H1 (cell line): Measurements from ENCODE around the gene ACP3. TPM values are rescaled to one million over a fixed set of nuclear protein-coding genes. Genes with fewer than 3 reads are reported as not detected.

Source experiments
- CTCF ChIA-PET: fragments of 300-600 bp; sonication (Branson Sonifier 250); formaldehyde crosslinking; loops from one replicate; lab custom pipeline; 2021; ENCODE audit not compliant: partially characterized antibody; lab: Charles Lee
- POLR2A ChIA-PET: fragments of 300-600 bp; sonication (Branson Sonifier 250); formaldehyde crosslinking; loops from one replicate; lab custom pipeline; 2021; ENCODE audit warnings: inconsistent platforms; ENCODE audit not compliant: partially characterized antibody; lab: Charles Lee
- DNase-seq, 2 experiments: peaks; one replicate each; pipeline versions ENCODE4 v3.0.0 to v3.0.0-alpha.2; 2010 to 2022; ENCODE audit warnings: low spot score in 2 of 2, low read depth in 1 of 2, mixed read lengths in 1 of 2
- FAIRE-seq: peaks from 2 replicates; lab custom pipeline; 2011; peaks lifted over from hg19 to GRCh38; lab: Jason Lieb, UNC
- H2AFZ ChIP-seq: 2 replicates; pipeline ENCODE4 v1.8.1; 2012; ENCODE audit warnings: low read length, inconsistent platforms
- H2AK5ac ChIP-seq: 2 replicates; pipeline ENCODE4 v1.6.1; 2013; ENCODE audit warnings: low read depth, low read length
- H2BK120ac ChIP-seq: replicated peaks from 2 replicates; pipeline ENCODE3; 2013; ENCODE audit warnings: low read depth, low read length, inconsistent platforms
- H2BK12ac ChIP-seq: 2 replicates; pipeline ENCODE4 v1.6.1; 2013; ENCODE audit warnings: low read depth, low read length
- H2BK15ac ChIP-seq: 2 replicates; pipeline ENCODE4 v1.6.1; 2013; ENCODE audit warnings: low read length
- H2BK20ac ChIP-seq: 2 replicates; pipeline ENCODE4 v1.6.1; 2013; ENCODE audit warnings: low read length
- H2BK5ac ChIP-seq: 2 replicates; pipeline ENCODE4 v1.6.1; 2013; ENCODE audit warnings: low read depth, low read length
- H3K14ac ChIP-seq: 2 replicates; pipeline ENCODE4 v1.6.1; 2013; ENCODE audit warnings: inconsistent platforms; ENCODE audit not compliant: insufficient read length
- H3K18ac ChIP-seq: 2 replicates; pipeline ENCODE4 v1.6.1; 2013; ENCODE audit warnings: low read length; ENCODE audit errors: extremely low read depth
- H3K23ac ChIP-seq: 2 replicates; pipeline ENCODE4 v1.6.1; 2013; ENCODE audit warnings: inconsistent platforms; ENCODE audit not compliant: insufficient read length
- H3K23me2 ChIP-seq: 2 replicates; pipeline ENCODE4 v1.6.1; 2013; ENCODE audit warnings: low read depth, low read length
- H3K27ac ChIP-seq: 2 replicates; pipeline ENCODE4 v1.6.1; 2011; ENCODE audit warnings: low read depth, low read length, inconsistent platforms
- H3K27me3 ChIP-seq, 4 experiments: replicated peaks in 1 of 4; 1 replicate in 1 of 4; 2 replicates in 3 of 4; pipeline versions ENCODE4 v1.6.1 to v1.8.1; 2011 to 2013; ENCODE audit warnings: low read length in 3 of 4, mild to moderate bottlenecking in 3 of 4, inconsistent platforms in 2 of 4, mixed read lengths in 2 of 4, moderate library complexity in 1 of 4; ENCODE audit not compliant: control insufficient read depth in 3 of 4, insufficient read depth in 3 of 4; ENCODE audit errors: extremely low read depth in 1 of 4
- H3K36me3 ChIP-seq, 4 experiments: 2 replicates each; pipeline versions ENCODE4 v1.6.1 to v1.8.1; 2011 to 2013; ENCODE audit warnings: mild to moderate bottlenecking in 4 of 4, low read length in 3 of 4, moderate library complexity in 2 of 4, control low read depth in 1 of 4, inconsistent platforms in 1 of 4; ENCODE audit not compliant: insufficient read depth in 4 of 4, control insufficient read depth in 2 of 4
- H3K4ac ChIP-seq: replicated peaks from 2 replicates; pipeline ENCODE3; 2013; ENCODE audit warnings: low read length, low read depth, mixed read lengths, inconsistent platforms; ENCODE audit not compliant: insufficient read length
- H3K4me1 ChIP-seq, 4 experiments: replicated peaks in 1 of 4; 1 replicate in 1 of 4; 2 replicates in 3 of 4; pipeline versions ENCODE4 v1.6.1 to v1.8.1; 2011 to 2013; ENCODE audit warnings: low read length in 3 of 4, inconsistent platforms in 2 of 4, mixed read lengths in 1 of 4; ENCODE audit not compliant: insufficient read depth in 4 of 4, control insufficient read depth in 3 of 4
- H3K4me2 ChIP-seq, 2 experiments: 2 replicates each; pipeline versions ENCODE4 v1.6.1 to v1.8.1; 2011 to 2013; ENCODE audit warnings: low read depth in 2 of 2, low read length in 2 of 2, control low read depth in 1 of 2, inconsistent platforms in 1 of 2, mild to moderate bottlenecking in 1 of 2; ENCODE audit not compliant: insufficient read depth in 1 of 2
- H3K4me3 ChIP-seq, 4 experiments: fragments of 200-600, 300-600 bp in 1 of 4; sonication (generic), shearing (Covaris generic), sonication (Bioruptor Twin) in 1 of 4; 2 replicates each; pipeline versions ENCODE4 v1.5.1 to v1.8.1; 2011 to 2016; ENCODE audit warnings: low read length in 4 of 4, low read depth in 3 of 4, control low read depth in 2 of 4, inconsistent platforms in 2 of 4, mild to moderate bottlenecking in 2 of 4, mixed read lengths in 1 of 4, moderate library complexity in 1 of 4; ENCODE audit not compliant: insufficient read depth in 2 of 4; ENCODE audit errors: extremely low read depth in 1 of 4
- H3K56ac ChIP-seq: replicated peaks from 2 replicates; pipeline ENCODE3; 2013; ENCODE audit warnings: low read depth, mild to moderate bottlenecking, mixed read lengths, low read length, inconsistent platforms; ENCODE audit not compliant: insufficient read length
- H3K79me1 ChIP-seq: 2 replicates; pipeline ENCODE4 v1.6.1; 2013; ENCODE audit warnings: low read depth, low read length, control low read depth
- H3K79me2 ChIP-seq, 2 experiments: 2 replicates each; pipeline versions ENCODE4 v1.6.1 to v1.8.1; 2012 to 2013; ENCODE audit warnings: low read length in 2 of 2, mild to moderate bottlenecking in 2 of 2, inconsistent platforms in 1 of 2; ENCODE audit not compliant: insufficient read depth in 2 of 2, control insufficient read depth in 1 of 2
- H3K9ac ChIP-seq, 4 experiments: replicated peaks in 1 of 4; 1 replicate in 1 of 4; 2 replicates in 3 of 4; pipeline versions ENCODE4 v1.6.1 to v1.8.1; 2011 to 2013; ENCODE audit warnings: low read depth in 3 of 4, low read length in 3 of 4, control low read depth in 2 of 4, mild to moderate bottlenecking in 2 of 4, moderate library complexity in 2 of 4, inconsistent platforms in 1 of 4; ENCODE audit errors: extremely low read depth in 1 of 4
- H3K9me3 ChIP-seq, 2 experiments: 2 replicates each; pipeline versions ENCODE4 v1.6.1 to v1.8.1; 2012 to 2013; ENCODE audit warnings: mild to moderate bottlenecking in 2 of 2, moderate library complexity in 2 of 2, control low read depth in 1 of 2, inconsistent platforms in 1 of 2, low read depth in 1 of 2, low read length in 1 of 2, mixed read lengths in 1 of 2; ENCODE audit not compliant: insufficient read depth in 2 of 2
- H4K20me1 ChIP-seq, 2 experiments: replicated peaks in 1 of 2; 2 replicates each; pipeline versions ENCODE3 to v1.8.1; 2011 to 2013; ENCODE audit warnings: inconsistent platforms in 2 of 2, low read length in 2 of 2, mild to moderate bottlenecking in 1 of 2; ENCODE audit not compliant: insufficient read depth in 2 of 2, control insufficient read depth in 1 of 2
- H4K5ac ChIP-seq: 2 replicates; pipeline ENCODE4 v1.6.1; 2013; ENCODE audit warnings: low read length, low read depth, mixed read lengths, inconsistent platforms; ENCODE audit not compliant: insufficient read length
- H4K8ac ChIP-seq: 2 replicates; pipeline ENCODE4 v1.8.0; 2013; ENCODE audit warnings: mild to moderate bottlenecking, moderate library complexity, low read length, inconsistent platforms; ENCODE audit not compliant: insufficient read depth; ENCODE audit errors: extremely low read depth
- H4K91ac ChIP-seq: replicated peaks from 2 replicates; pipeline ENCODE3; 2013; ENCODE audit warnings: low read length, mixed read lengths, inconsistent platforms; ENCODE audit not compliant: insufficient read length
- BCL11A ChIP-seq, 2 experiments: IDR thresholded peaks; one replicate each; pipeline ENCODE4 v1.6.1; 2011; ENCODE audit warnings: low read depth in 2 of 2, low read length in 2 of 2, mild to moderate bottlenecking in 2 of 2
- EZH2 ChIP-seq: fragments of 200-600 bp; sonication (generic); IDR thresholded peaks from 2 replicates; pipeline ENCODE4 v1.7.1; 2012; ENCODE audit warnings: low read depth, mild to moderate bottlenecking, moderate library complexity, low read length, inconsistent platforms; ENCODE audit not compliant: severe bottlenecking
- GTF2F1 ChIP-seq: IDR thresholded peaks from 2 replicates; pipeline ENCODE4 v1.6.1; 2012; ENCODE audit warnings: low read depth, low read length, improper control_type of control experiment, borderline replicate concordance
- HDAC6 ChIP-seq: IDR thresholded peaks from one replicate; pipeline ENCODE4 v1.7.1; 2012; ENCODE audit warnings: low read depth, mild to moderate bottlenecking, inconsistent platforms, low read length, moderate library complexity
- KDM4A ChIP-seq: IDR thresholded peaks from one replicate; pipeline ENCODE4 v1.7.1; 2012; ENCODE audit warnings: low read depth, mild to moderate bottlenecking, moderate library complexity, low read length, inconsistent platforms; ENCODE audit not compliant: severe bottlenecking
- NANOG ChIP-seq: IDR thresholded peaks from 2 replicates; pipeline ENCODE4 v1.6.1; 2011; ENCODE audit warnings: low read length, low read depth, mild to moderate bottlenecking, inconsistent platforms; ENCODE audit not compliant: insufficient read depth, poor library complexity, severe bottlenecking
- PHF8 ChIP-seq: fragments of 200-600 bp; sonication (generic); conservative IDR thresholded peaks from 2 replicates; pipeline ENCODE4 v1.7.1; 2012; ENCODE audit warnings: low read depth, mild to moderate bottlenecking, inconsistent platforms, low read length, moderate library complexity
- POU5F1 ChIP-seq: IDR thresholded peaks from 2 replicates; pipeline ENCODE4 v1.6.1; 2011; ENCODE audit warnings: low read depth, mild to moderate bottlenecking, low read length, moderate library complexity
- RBBP5 ChIP-seq: IDR thresholded peaks from 2 replicates; pipeline ENCODE4 v1.7.1; 2012; ENCODE audit warnings: low read depth, mild to moderate bottlenecking, inconsistent platforms, low read length, moderate library complexity, borderline replicate concordance
- RFX5 ChIP-seq: IDR thresholded peaks from 2 replicates; pipeline ENCODE4 v1.6.1; 2011; ENCODE audit warnings: low read depth, low read length, improper control_type of control experiment, borderline replicate concordance
- SIX5 ChIP-seq: IDR thresholded peaks from 2 replicates; pipeline ENCODE4 v1.6.1; 2011; ENCODE audit warnings: mild to moderate bottlenecking, low read depth, low read length
- TBP ChIP-seq: IDR thresholded peaks from 2 replicates; pipeline ENCODE4 v1.6.1; 2011; ENCODE audit warnings: low read depth, low read length, improper control_type of control experiment
- WGBS, 2 experiments: shearing (Covaris generic) in 1 of 2; methylation state at CpG; one replicate each; pipeline versions ENCODE4 v1.1.6 to v1.1.7; 2013 to 2015; ENCODE audit warnings: low lambda C conversion rate in 2 of 2, mixed read lengths in 2 of 2, inconsistent platforms in 1 of 2, low coverage in 1 of 2, missing lambda C conversion rate in 1 of 2; ENCODE audit not compliant: insufficient replicate concordance in 2 of 2, insufficient coverage in 1 of 2, insufficient read length in 1 of 2; ENCODE audit errors: extremely low coverage in 1 of 2, missing lambda C conversion rate in 1 of 2; 5-methylcytosine and 5-hydroxymethylcytosine counted together
- polyA plus RNA-seq, 7 experiments: library from polyadenylated mRNA; depleted of rRNA in 3 of 7; stranded (reverse) in 5 of 7; unstranded in 2 of 7; fragments of >200 nt in 5 of 7; fragments of 200-250 nt in 2 of 7; gene quantifications; 1 replicate in 5 of 7; 2 replicates in 1 of 7; 4 replicates in 1 of 7; pipeline versions ENCODE4 v1.2.1 to v1.2.3, GENCODE V29; 2011 to 2013; ENCODE audit warnings: missing spikeins in 2 of 7, mixed read lengths in 2 of 7
- total RNA-seq: library from RNA; stranded (reverse); fragmentation: NEBNext Ultra II Directional; extraction: Animal tissue kit (Norgen Biotek cat#: 25700); gene quantifications from 2 replicates; pipeline ENCODE4 v1.2.1, GENCODE V29; 2021
- TF ChIP-seq, protein P1 (sequence below): IDR thresholded peaks from 2 replicates; pipeline ENCODE4 v1.6.1; 2011; ENCODE audit warnings: low read depth, mild to moderate bottlenecking, low read length; ENCODE audit not compliant: insufficient read depth

The ACP3 gene
- total and polyA plus RNA-seq, 2 of the 8 experiments (the other 6 are each of a cell fraction or from before 2014, with no cell fraction given): 1.2 to 1.4 TPM

DNA sequence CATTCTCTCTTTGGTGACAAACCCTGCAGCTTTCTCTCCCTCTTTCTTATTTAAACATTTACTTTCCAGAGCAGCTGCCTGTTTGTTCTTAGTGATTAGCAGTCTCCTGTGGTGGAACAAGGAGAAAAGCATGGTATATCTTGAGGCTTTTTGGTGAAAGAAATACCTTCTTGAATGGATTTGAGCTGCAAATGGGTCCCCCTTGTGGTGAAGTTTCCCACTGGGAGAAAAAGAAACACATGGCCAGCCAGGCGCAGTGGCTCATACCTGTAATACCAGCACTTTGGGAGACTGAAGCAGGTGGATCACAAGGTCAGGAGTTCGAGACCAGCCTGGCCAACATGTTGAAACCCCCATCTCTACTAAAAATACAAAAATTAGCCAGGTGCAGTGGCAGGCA is 48.3 kb upstream of the ACP3 start:
- H3K4me2 ChIP-seq: no peak overlapping the region
- DNase-seq: peak in 1 of 2 experiments; percentile 54
- no peaks in the 10 kb centered on the region for H4K20me1 ChIP-seq
- no peak overlapping the region for H2AFZ ChIP-seq
- no peaks in the 10 kb centered on the region for H3K79me2 ChIP-seq
- H4K5ac ChIP-seq: no peak overlapping the region
- no peaks in the 10 kb centered on the region for H3K9me3 ChIP-seq
- H3K4ac ChIP-seq: no peak overlapping the region
- H4K91ac ChIP-seq: no peak overlapping the region
- no peaks in the 10 kb centered on the region for H3K27me3 ChIP-seq
- H3K23ac ChIP-seq: no peak overlapping the region
- H3K9ac ChIP-seq: no peak overlapping the region
- no peak overlapping the region for H2AK5ac ChIP-seq
- ChIA-PET CTCF (interaction anchor here (0.6 to 5.5 kb wide), 23 partner anchors 10 to 1236 kb away, joined by 3 to 59 read pairs (median 4); partner anchors contain the start of gene ACP3), POLR2A (interaction anchor here (1.0 kb wide), 1 partner anchor 74 kb away, joined by 3 read pairs; no protein-coding TSS in a partner anchor)
- H3K14ac ChIP-seq: no peak overlapping the region
- peak; percentile 57 for FAIRE-seq
- no peaks in the 10 kb centered on the region for H3K23me2 ChIP-seq
- no peak overlapping the region for H3K27ac ChIP-seq
- WGBS, 2 experiments: 76% methylated on average over 2 of the region's 2 CpGs; no CpG with 5 or more reads in 1 of the 2 experiments
- H2BK20ac ChIP-seq: no peak overlapping the region
- H3K18ac ChIP-seq: no peak overlapping the region
- no peak overlapping the region for H2BK120ac ChIP-seq
- no peak overlapping the region; the same call in 1 of the 2 replicates for H4K8ac ChIP-seq
- H3K79me1 ChIP-seq: no peaks in the 10 kb centered on the region
- no peak overlapping the region for H2BK12ac ChIP-seq
- no peak overlapping the region for H2BK15ac ChIP-seq
- H3K4me1 ChIP-seq: peaks cover 0 to 3% (median 0%) of the 10 kb centered on the region in 4 experiments; a peak in 1 of 7 replicates
- H3K56ac ChIP-seq: no peak overlapping the region
- no peak overlapping the region for H3K4me3 ChIP-seq
- no peaks in the 10 kb centered on the region for H3K36me3 ChIP-seq
- no peak overlapping the region for H2BK5ac ChIP-seq
- TF ChIP-seq GTF2F1: no peak
- no peak for TF ChIP-seq TBP
- TF ChIP-seq KDM4A: no peak
- TF ChIP-seq PHF8: no peak
- TF ChIP-seq NANOG: no peak
- no peak for TF ChIP-seq HDAC6
- TF ChIP-seq, protein P1, sequence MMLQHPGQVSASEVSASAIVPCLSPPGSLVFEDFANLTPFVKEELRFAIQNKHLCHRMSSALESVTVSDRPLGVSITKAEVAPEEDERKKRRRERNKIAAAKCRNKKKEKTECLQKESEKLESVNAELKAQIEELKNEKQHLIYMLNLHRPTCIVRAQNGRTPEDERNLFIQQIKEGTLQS: no peak
- no peak for TF ChIP-seq RFX5
- no peak for TF ChIP-seq SIX5
- no peak for TF ChIP-seq POU5F1
- TF ChIP-seq RBBP5: no peak
- no peak for TF ChIP-seq BCL11A (IDR thresholded peaks at IDR 0.05; ENCODE audit: low read depth in 2 of 2, low read length in 2 of 2)
- TF ChIP-seq EZH2: no peak
